Spleen (tissue), 11 donors: ENCODE measurements around the gene ABLIM2. TPM values are rescaled to one million over a fixed set of nuclear protein-coding genes. Genes with fewer than 3 reads are reported as not detected.

Experiments
- DNase-seq: peaks from one replicate; pipeline ENCODE4 v3.0.0-alpha.2; 2020
- H3K27ac ChIP-seq, 8 donors: fragments of 200-600 bp; sonication (generic) in 7 of 8; 1 replicate in 4 of 8; 2 replicates in 4 of 8; pipeline versions ENCODE4 v1.5.0 to v1.8.0; 2016 to 2021; ENCODE audit warnings: inconsistent platforms in 4 of 8, mild to moderate bottlenecking in 4 of 8, moderate library complexity in 1 of 8
- H3K27me3 ChIP-seq, 7 donors: fragments of 200-600 bp; sonication (generic) in 6 of 7; replicated peaks in 1 of 7; 1 replicate in 4 of 7; 2 replicates in 3 of 7; pipeline versions ENCODE4 v1.5.0 to v1.8.0; 2016 to 2021; ENCODE audit warnings: inconsistent platforms in 3 of 7, mild to moderate bottlenecking in 1 of 7
- H3K36me3 ChIP-seq, 6 donors: fragments of 200-600 bp; sonication (generic) in 5 of 6; 1 replicate in 4 of 6; 2 replicates in 2 of 6; pipeline versions ENCODE4 v1.5.0 to v1.8.0; 2016 to 2021; ENCODE audit warnings: inconsistent platforms in 2 of 6
- H3K4me1 ChIP-seq, 6 donors: fragments of 200-600 bp; sonication (generic) in 5 of 6; 1 replicate in 3 of 6; 2 replicates in 3 of 6; pipeline versions ENCODE4 v1.5.0 to v1.8.0; 2016 to 2021; ENCODE audit warnings: inconsistent platforms in 3 of 6
- H3K4me3 ChIP-seq, 8 donors: fragments of 200-600 bp; sonication (generic) in 7 of 8; 1 replicate in 4 of 8; 2 replicates in 4 of 8; pipeline versions ENCODE4 v1.5.0 to v1.8.0; 2016 to 2021; ENCODE audit warnings: inconsistent platforms in 4 of 8, mild to moderate bottlenecking in 4 of 8, moderate library complexity in 2 of 8
- H3K9me3 ChIP-seq, 8 donors: fragments of 200-600 bp; sonication (generic) in 7 of 8; 1 replicate in 4 of 8; 2 replicates in 4 of 8; pipeline versions ENCODE4 v1.5.0 to v1.8.0; 2016 to 2021; ENCODE audit warnings: inconsistent platforms in 4 of 8
- POLR2A ChIP-seq, 3 donors: fragments of 450-650 bp; IDR thresholded peaks; one replicate each; pipeline ENCODE4 v1.5.1; 2017; ENCODE audit warnings: antibody characterized with exemption in 3 of 3, mild to moderate bottlenecking in 1 of 3
- POLR2AphosphoS5 ChIP-seq, 3 donors: sonication (generic); formaldehyde crosslinking; IDR thresholded peaks; one replicate each; pipeline ENCODE4 v1.5.1; 2017; ENCODE audit warnings: antibody characterized with exemption in 3 of 3
- WGBS, 5 donors: extraction: QIAGEN DNeasy Blood & Tissue Kit in 3 of 5; methylation state at CpG; one replicate each; pipeline versions ENCODE4 v1.1.5 to v1.1.7; 2013 to 2018; 5-methylcytosine and 5-hydroxymethylcytosine counted together
- intact Hi-C: fragments of 100-400 bp; cut with DNase I; formaldehyde crosslinking; loops from one replicate; pipeline ENCODE4 v1.15.0; 2023; ENCODE audit warnings: low total_unique reads
- polyA plus RNA-seq, 3 donors: library from polyadenylated mRNA; stranded (reverse); fragments of 200-250 nt; gene quantifications; one replicate each; pipeline ENCODE4 v1.2.1, GENCODE V29; 2013
- total RNA-seq, 7 donors: library from RNA; depleted of rRNA in 3 of 7; stranded (reverse); fragments of >200 nt in 3 of 7; fragmentation: NEBNext Ultra II Directional in 4 of 7; extraction: Animal tissue kit (Norgen Biotek cat#: 25700) in 4 of 7; gene quantifications; one replicate each; pipeline versions ENCODE4 v1.1.0 to v1.2.1, GENCODE V29; 2016 to 2021
- TF ChIP-seq, protein P1 (sequence below), 11 experiments: fragments of 200-600 bp in 7 of 11; fragments of 450-650 bp in 4 of 11; sonication (generic) in 4 of 11; IDR thresholded peaks in 8 of 11; conservative IDR thresholded peaks in 3 of 11; 1 replicate in 7 of 11; 2 replicates in 4 of 11; pipeline versions ENCODE4 v1.4.0 to v1.8.0; 2016 to 2021; ENCODE audit warnings: antibody characterized with exemption in 11 of 11, inconsistent platforms in 4 of 11, mild to moderate bottlenecking in 1 of 11
- donor health status: healthy with polysubstance abuse.
- donor health status: DM: no; HTN: no; CAD: no; lungs with moderate emphysema.
- donor health status: DM: no; HTN: no; CAD: no.
- donor health status: Bipolar disorder and iron deficiency.
- donor health status: healthy.
- donor health status: DM: no; HTN: no; CAD: no.
- donor health status: DM: yes; HTN: yes; CAD: no.

ABLIM2 gene
- total and polyA plus RNA-seq, 10 donors = 11.8 to 127 (median 62.8) TPM

DNA sequence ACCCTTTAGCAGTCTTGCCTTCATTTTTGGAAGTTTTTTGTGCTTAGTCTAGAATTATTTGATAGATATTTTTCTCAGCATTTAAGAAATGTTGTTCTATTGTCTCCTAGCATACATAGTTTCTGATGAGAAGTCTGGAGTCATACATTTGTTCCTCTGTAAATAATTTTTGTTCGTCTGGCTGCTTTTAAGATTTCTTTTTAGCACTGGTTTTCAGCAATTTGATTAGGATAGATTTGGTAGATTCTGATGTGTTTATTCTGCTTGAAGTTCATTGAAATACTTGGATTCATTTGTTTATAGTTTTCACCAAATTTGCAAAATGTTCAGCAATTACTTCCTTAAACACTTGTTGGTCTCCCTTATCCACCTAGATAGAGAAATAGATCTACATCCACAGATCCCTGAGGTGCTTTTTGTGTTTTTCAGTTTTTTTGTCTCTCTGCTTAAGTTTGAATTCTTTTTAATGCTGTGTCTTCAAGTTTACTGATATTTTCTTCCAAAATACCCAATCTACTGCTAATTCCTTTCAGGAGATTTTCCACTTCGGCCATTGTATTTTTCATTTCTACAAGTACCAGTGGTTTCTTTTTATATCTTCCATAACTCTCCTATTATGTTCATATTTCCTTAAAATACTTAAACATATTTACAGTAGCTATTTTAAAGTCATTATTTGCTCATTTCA, 64.9 kb downstream of the ABLIM2 start:
- DNase-seq = no peak
- Histone ChIP-seq H3K4me3 (no peak overlapping the region), H3K9me3 (peaks cover 7 to 32% (median 20%) of the 10 kb centered on the region in 8 donors), H3K4me1 (peaks cover 0 to 30% (median 11%) of the 10 kb centered on the region in 6 donors), H3K27me3 (no peaks in the 10 kb centered on the region), H3K36me3 (peaks cover 0 to 40% (median 8%) of the 10 kb centered on the region in 6 donors), H3K27ac (no peak overlapping the region)
- TF ChIP-seq, protein P1, sequence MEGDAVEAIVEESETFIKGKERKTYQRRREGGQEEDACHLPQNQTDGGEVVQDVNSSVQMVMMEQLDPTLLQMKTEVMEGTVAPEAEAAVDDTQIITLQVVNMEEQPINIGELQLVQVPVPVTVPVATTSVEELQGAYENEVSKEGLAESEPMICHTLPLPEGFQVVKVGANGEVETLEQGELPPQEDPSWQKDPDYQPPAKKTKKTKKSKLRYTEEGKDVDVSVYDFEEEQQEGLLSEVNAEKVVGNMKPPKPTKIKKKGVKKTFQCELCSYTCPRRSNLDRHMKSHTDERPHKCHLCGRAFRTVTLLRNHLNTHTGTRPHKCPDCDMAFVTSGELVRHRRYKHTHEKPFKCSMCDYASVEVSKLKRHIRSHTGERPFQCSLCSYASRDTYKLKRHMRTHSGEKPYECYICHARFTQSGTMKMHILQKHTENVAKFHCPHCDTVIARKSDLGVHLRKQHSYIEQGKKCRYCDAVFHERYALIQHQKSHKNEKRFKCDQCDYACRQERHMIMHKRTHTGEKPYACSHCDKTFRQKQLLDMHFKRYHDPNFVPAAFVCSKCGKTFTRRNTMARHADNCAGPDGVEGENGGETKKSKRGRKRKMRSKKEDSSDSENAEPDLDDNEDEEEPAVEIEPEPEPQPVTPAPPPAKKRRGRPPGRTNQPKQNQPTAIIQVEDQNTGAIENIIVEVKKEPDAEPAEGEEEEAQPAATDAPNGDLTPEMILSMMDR (IDR thresholded peaks at IDR 0.05 in 8 of 11, conservative IDR thresholded peaks at IDR 0.05 in 3 of 11) = no peak
- TF ChIP-seq POLR2A (IDR thresholded peaks at IDR 0.05) = no peak
- TF ChIP-seq POLR2AphosphoS5 (IDR thresholded peaks at IDR 0.05) = no peak
- intact Hi-C loops = no loop called here
- 93 to 98% (median 96%) methylated on average over 2 of the region's 2 CpGs for WGBS, 5 donors

DNA sequence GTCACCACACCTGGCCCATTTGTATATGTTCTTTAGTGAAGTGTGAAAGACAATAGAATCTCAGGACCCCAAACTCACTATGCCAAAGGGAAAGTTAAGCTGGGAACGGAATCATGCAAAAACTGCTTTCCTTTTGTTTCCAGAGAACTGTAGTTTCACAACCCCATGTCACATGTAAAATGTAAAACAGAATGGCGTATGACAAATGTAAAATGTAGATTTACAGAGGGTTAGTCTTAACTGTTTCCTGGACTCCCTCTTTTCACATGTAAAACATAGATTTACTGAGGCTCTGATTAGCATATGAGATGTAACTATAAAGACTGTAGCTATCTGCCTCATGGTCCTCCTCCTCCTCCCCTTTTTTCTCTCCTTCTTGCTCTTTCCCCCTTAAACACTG, 66.3 kb downstream of the ABLIM2 start:
- WGBS, 5 donors = 90 to 95% (median 95%) methylated on average over 2 of the region's 2 CpGs
- H3K27ac ChIP-seq = no peak overlapping the region
- no peak for DNase-seq

DNA sequence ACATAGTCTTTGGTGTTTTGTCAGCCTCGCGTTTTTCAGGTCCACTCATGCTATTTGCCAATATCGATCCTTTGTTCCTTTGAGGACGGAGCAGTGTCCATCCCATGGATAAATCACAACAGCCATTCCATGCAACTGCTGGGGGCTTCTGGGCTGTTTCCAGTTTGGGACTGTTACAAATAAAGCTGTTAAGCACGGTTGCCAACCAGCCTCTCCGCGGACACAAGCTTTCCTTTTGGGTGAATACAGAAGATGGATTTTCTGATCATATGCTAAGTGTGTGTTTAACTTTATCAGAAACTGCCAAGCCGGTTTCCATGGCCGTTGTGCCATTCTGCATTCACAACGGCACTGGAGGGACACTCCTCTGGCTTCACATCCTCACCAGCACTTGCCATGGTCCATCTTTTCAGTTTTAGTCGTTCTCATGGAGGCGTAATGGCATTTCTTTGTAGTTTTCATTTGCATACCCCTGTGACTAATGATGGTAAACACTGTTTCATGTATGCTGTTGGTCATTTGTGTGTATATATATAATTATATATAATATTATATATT, 67.8 kb downstream of the ABLIM2 start:
- peaks cover 7 to 32% (median 20%) of the 10 kb centered on the region in 8 donors for H3K9me3 ChIP-seq
- H3K36me3 ChIP-seq = peaks cover 0 to 32% (median 6%) of the 10 kb centered on the region in 6 donors
- TF ChIP-seq POLR2AphosphoS5 (IDR thresholded peaks at IDR 0.05) = no peak
- no peak for TF ChIP-seq POLR2A (IDR thresholded peaks at IDR 0.05)
- TF ChIP-seq, protein P1 (IDR thresholded peaks at IDR 0.05 in 8 of 11, conservative IDR thresholded peaks at IDR 0.05 in 3 of 11) = no peak
- 82 to 89% (median 87%) methylated on average over 12 of the region's 12 CpGs for WGBS, 5 donors
- H3K27me3 ChIP-seq = no peaks in the 10 kb centered on the region
- DNase-seq = no peak
- H3K4me3 ChIP-seq = no peak overlapping the region
- peak overlapping the region in 1 of 8 donors; percentile 3 for H3K27ac ChIP-seq
- intact Hi-C loops = no loop called here
- H3K4me1 ChIP-seq = peaks cover 0 to 20% (median 3%) of the 10 kb centered on the region in 6 donors

More for the DNA sequence above, 66.3 kb downstream of the ABLIM2 start:
- TF ChIP-seq, protein P1 (IDR thresholded peaks at IDR 0.05 in 8 of 11, conservative IDR thresholded peaks at IDR 0.05 in 3 of 11) = no peak
- no peak for TF ChIP-seq POLR2AphosphoS5 (IDR thresholded peaks at IDR 0.05)
- no peak for TF ChIP-seq POLR2A (IDR thresholded peaks at IDR 0.05)
- intact Hi-C loops = no loop called here
- Histone ChIP-seq H3K4me1 (peaks cover 0 to 16% (median 7%) of the 10 kb centered on the region in 6 donors), H3K36me3 (peaks cover 0 to 40% (median 8%) of the 10 kb centered on the region in 6 donors), H3K4me3 (no peak overlapping the region), H3K9me3 (peaks cover 7 to 32% (median 20%) of the 10 kb centered on the region in 8 donors), H3K27me3 (no peaks in the 10 kb centered on the region)

DNA sequence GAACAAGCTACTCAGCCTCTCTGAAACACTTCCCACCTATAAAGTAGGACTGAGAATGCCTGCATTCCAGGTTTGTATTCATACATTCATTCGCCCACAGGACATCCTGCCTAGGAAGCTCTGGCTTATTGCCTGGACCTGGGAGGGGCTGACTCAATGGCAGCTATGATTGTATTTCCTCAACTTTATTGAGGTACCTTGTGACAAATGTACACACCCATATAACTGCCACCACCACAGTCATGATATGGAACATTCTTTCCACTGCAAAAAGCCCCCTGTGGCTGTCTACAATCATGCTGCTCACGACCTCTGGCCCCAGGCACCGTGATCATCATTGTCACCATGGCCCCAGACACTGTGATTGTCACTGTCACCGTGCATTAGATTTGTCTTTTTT, 68.3 kb downstream of the ABLIM2 start:
- peaks cover 0 to 32% (median 5%) of the 10 kb centered on the region in 6 donors for H3K36me3 ChIP-seq
- no peak for DNase-seq
- intact Hi-C loops = no loop called here
- no peak overlapping the region for H3K4me3 ChIP-seq
- H3K27me3 ChIP-seq = no peaks in the 10 kb centered on the region
- 57 to 68% (median 61%) methylated on average over 4 of the region's 4 CpGs for WGBS, 5 donors
- peak overlapping the region in 1 of 8 donors; percentile 3 for H3K27ac ChIP-seq
- peaks cover 7 to 27% (median 20%) of the 10 kb centered on the region in 8 donors for H3K9me3 ChIP-seq
- H3K4me1 ChIP-seq = peaks cover 0 to 20% (median 3%) of the 10 kb centered on the region in 6 donors
- TF ChIP-seq, protein P1 (IDR thresholded peaks at IDR 0.05 in 8 of 11, conservative IDR thresholded peaks at IDR 0.05 in 3 of 11) = no peak
- peak in 1 of 3 donors; percentile 43 for TF ChIP-seq POLR2AphosphoS5 (IDR thresholded peaks at IDR 0.05)
